ENCODE measurements around the gene IFT172.

GRCh38 chr2:27453968-27454367 is 35.6 kb downstream of the IFT172 start:
- TF ChIP-seq CEBPB (IDR thresholded peaks at IDR 0.05) (no peak), POLR2A (IDR thresholded peaks at IDR 0.05; ENCODE audit: low read length) (no peak), ZFP36 (IDR thresholded peaks at IDR 0.05; ENCODE audit: borderline replicate concordance, partially characterized antibody) (no peak)
- TF ChIP-seq, protein P1, sequence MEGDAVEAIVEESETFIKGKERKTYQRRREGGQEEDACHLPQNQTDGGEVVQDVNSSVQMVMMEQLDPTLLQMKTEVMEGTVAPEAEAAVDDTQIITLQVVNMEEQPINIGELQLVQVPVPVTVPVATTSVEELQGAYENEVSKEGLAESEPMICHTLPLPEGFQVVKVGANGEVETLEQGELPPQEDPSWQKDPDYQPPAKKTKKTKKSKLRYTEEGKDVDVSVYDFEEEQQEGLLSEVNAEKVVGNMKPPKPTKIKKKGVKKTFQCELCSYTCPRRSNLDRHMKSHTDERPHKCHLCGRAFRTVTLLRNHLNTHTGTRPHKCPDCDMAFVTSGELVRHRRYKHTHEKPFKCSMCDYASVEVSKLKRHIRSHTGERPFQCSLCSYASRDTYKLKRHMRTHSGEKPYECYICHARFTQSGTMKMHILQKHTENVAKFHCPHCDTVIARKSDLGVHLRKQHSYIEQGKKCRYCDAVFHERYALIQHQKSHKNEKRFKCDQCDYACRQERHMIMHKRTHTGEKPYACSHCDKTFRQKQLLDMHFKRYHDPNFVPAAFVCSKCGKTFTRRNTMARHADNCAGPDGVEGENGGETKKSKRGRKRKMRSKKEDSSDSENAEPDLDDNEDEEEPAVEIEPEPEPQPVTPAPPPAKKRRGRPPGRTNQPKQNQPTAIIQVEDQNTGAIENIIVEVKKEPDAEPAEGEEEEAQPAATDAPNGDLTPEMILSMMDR (IDR thresholded peaks at IDR 0.05) = no peak
